ENCODE results near the gene AK8.

The AK8 gene

GRCh38 chr9:132808645-132809044 is 69.4 kb downstream of the AK8 start:
- H3K4me3 ChIP-seq (ENCODE audit: extremely low read depth, insufficient read depth, low read length, poor library complexity, severe bottlenecking), result no peak overlapping the region
- H3K36me3 ChIP-seq (ENCODE audit: control insufficient read depth, insufficient read depth, low read length), result no peaks in the 10 kb centered on the region
- H3K4me1 ChIP-seq (ENCODE audit: control insufficient read depth, insufficient read depth, low read length, poor library complexity, severe bottlenecking), result no peaks in the 10 kb centered on the region
- 82 to 83% methylated on average over 5 to 6 of the region's 6 CpGs for WGBS, 2 experiments (ENCODE audit: insufficient coverage in 2 of 2)
- H3K27ac ChIP-seq (ENCODE audit: low read depth, low read length, severe bottlenecking), result no peak overlapping the region
- no peaks in the 10 kb centered on the region for H3K9me3 ChIP-seq (ENCODE audit: control insufficient read depth, low read length)

GRCh38 chr9:132806723-132807421 is 71.2 kb downstream of the AK8 start:
- no peak overlapping the region for H3K27ac ChIP-seq (ENCODE audit: low read depth, low read length, severe bottlenecking)
- no peaks in the 10 kb centered on the region for H3K9me3 ChIP-seq (ENCODE audit: control insufficient read depth, low read length)
- WGBS, 2 experiments (ENCODE audit: insufficient coverage in 2 of 2), result 65 to 81% methylated on average over 7 to 8 of the region's 13 CpGs
- H3K4me1 ChIP-seq (ENCODE audit: control insufficient read depth, insufficient read depth, low read length, poor library complexity, severe bottlenecking), result no peaks in the 10 kb centered on the region
- no peak overlapping the region for H3K4me3 ChIP-seq (ENCODE audit: extremely low read depth, insufficient read depth, low read length, poor library complexity, severe bottlenecking)
- H3K36me3 ChIP-seq (ENCODE audit: control insufficient read depth, insufficient read depth, low read length), result no peaks in the 10 kb centered on the region

GRCh38 chr9:132806306-132806705 is 71.8 kb downstream of the AK8 start:
- Histone ChIP-seq H3K27ac (ENCODE audit: low read depth, low read length, severe bottlenecking) (no peak overlapping the region), H3K4me3 (ENCODE audit: extremely low read depth, insufficient read depth, low read length, poor library complexity, severe bottlenecking) (no peak overlapping the region), H3K9me3 (ENCODE audit: control insufficient read depth, low read length) (no peaks in the 10 kb centered on the region), H3K4me1 (ENCODE audit: control insufficient read depth, insufficient read depth, low read length, poor library complexity, severe bottlenecking) (no peaks in the 10 kb centered on the region), H3K36me3 (ENCODE audit: control insufficient read depth, insufficient read depth, low read length) (no peaks in the 10 kb centered on the region)
- 58 to 70% methylated on average over 6 to 7 of the region's 9 CpGs for WGBS, 2 experiments (ENCODE audit: insufficient coverage in 2 of 2)

GRCh38 chr9:132804576-132805295 is 73.3 kb downstream of the AK8 start:
- H3K36me3 ChIP-seq (ENCODE audit: control insufficient read depth, insufficient read depth, low read length), result no peaks in the 10 kb centered on the region
- H3K9me3 ChIP-seq (ENCODE audit: control insufficient read depth, low read length), result no peaks in the 10 kb centered on the region
- H3K4me3 ChIP-seq (ENCODE audit: extremely low read depth, insufficient read depth, low read length, poor library complexity, severe bottlenecking), result no peak overlapping the region
- H3K4me1 ChIP-seq (ENCODE audit: control insufficient read depth, insufficient read depth, low read length, poor library complexity, severe bottlenecking), result no peaks in the 10 kb centered on the region
- no peak overlapping the region for H3K27ac ChIP-seq (ENCODE audit: low read depth, low read length, severe bottlenecking)
- 89 to 94% methylated on average over 17 to 19 of the region's 20 CpGs for WGBS, 2 experiments (ENCODE audit: insufficient coverage in 2 of 2)

- Histone ChIP-seq H3K4me1 (ENCODE audit: control insufficient read depth, insufficient read depth, low read length, poor library complexity, severe bottlenecking) (no peaks in the 10 kb centered on the region), H3K4me3 (ENCODE audit: extremely low read depth, insufficient read depth, low read length, poor library complexity, severe bottlenecking) (no peak overlapping the region), H3K9me3 (ENCODE audit: control insufficient read depth, low read length) (no peaks in the 10 kb centered on the region), H3K27ac (ENCODE audit: low read depth, low read length, severe bottlenecking) (no peak overlapping the region), H3K36me3 (ENCODE audit: control insufficient read depth, insufficient read depth, low read length) (no peaks in the 10 kb centered on the region)
- 78 to 79% methylated on average over 12 to 14 of the region's 17 CpGs for WGBS, 2 experiments (ENCODE audit: insufficient coverage in 2 of 2)
Measured at GRCh38 chr9:132802121-132802795, 75.8 kb downstream of the AK8 start.

GRCh38 chr9:132801659-132802058 is 76.4 kb downstream of the AK8 start:
- H3K4me3 ChIP-seq (ENCODE audit: extremely low read depth, insufficient read depth, low read length, poor library complexity, severe bottlenecking), result no peak overlapping the region
- no peaks in the 10 kb centered on the region for H3K4me1 ChIP-seq (ENCODE audit: control insufficient read depth, insufficient read depth, low read length, poor library complexity, severe bottlenecking)
- WGBS, 2 experiments (ENCODE audit: insufficient coverage in 2 of 2), result 77 to 79% methylated on average over 4 of the region's 4 CpGs
- H3K36me3 ChIP-seq (ENCODE audit: control insufficient read depth, insufficient read depth, low read length), result no peaks in the 10 kb centered on the region
- H3K27ac ChIP-seq (ENCODE audit: low read depth, low read length, severe bottlenecking), result no peak overlapping the region
- H3K9me3 ChIP-seq (ENCODE audit: control insufficient read depth, low read length), result no peaks in the 10 kb centered on the region

GRCh38 chr9:132800038-132800648 is 77.9 kb downstream of the AK8 start:
- 15 to 34% methylated on average over 7 to 14 of the region's 22 CpGs for WGBS, 2 experiments (ENCODE audit: insufficient coverage in 2 of 2)
- no peaks in the 10 kb centered on the region for H3K9me3 ChIP-seq (ENCODE audit: control insufficient read depth, low read length)
- H3K4me3 ChIP-seq (ENCODE audit: extremely low read depth, insufficient read depth, low read length, poor library complexity, severe bottlenecking), result no peak overlapping the region

GRCh38 chr9:132798817-132799790 is 79.0 kb downstream of the AK8 start:
- Histone ChIP-seq H3K9me3 (ENCODE audit: control insufficient read depth, low read length) (no peaks in the 10 kb centered on the region), H3K36me3 (ENCODE audit: control insufficient read depth, insufficient read depth, low read length) (no peaks in the 10 kb centered on the region), H3K4me1 (ENCODE audit: control insufficient read depth, insufficient read depth, low read length, poor library complexity, severe bottlenecking) (no peaks in the 10 kb centered on the region), H3K4me3 (ENCODE audit: extremely low read depth, insufficient read depth, low read length, poor library complexity, severe bottlenecking) (no peak overlapping the region), H3K27ac (ENCODE audit: low read depth, low read length, severe bottlenecking) (no peak overlapping the region)
- WGBS, 2 experiments (ENCODE audit: insufficient coverage in 2 of 2), result 76 to 78% methylated on average over 23 to 25 of the region's 27 CpGs

More at GRCh38 chr9:132800038-132800648, 77.9 kb downstream of the AK8 start:
- no peaks in the 10 kb centered on the region for H3K4me1 ChIP-seq (ENCODE audit: control insufficient read depth, insufficient read depth, low read length, poor library complexity, severe bottlenecking)
- no peaks in the 10 kb centered on the region for H3K36me3 ChIP-seq (ENCODE audit: control insufficient read depth, insufficient read depth, low read length)
- H3K27ac ChIP-seq (ENCODE audit: low read depth, low read length, severe bottlenecking), result no peak overlapping the region

- Histone ChIP-seq H3K27ac (ENCODE audit: low read depth, low read length, severe bottlenecking) (no peak overlapping the region), H3K9me3 (ENCODE audit: control insufficient read depth, low read length) (no peaks in the 10 kb centered on the region), H3K36me3 (ENCODE audit: control insufficient read depth, insufficient read depth, low read length) (no peaks in the 10 kb centered on the region), H3K4me3 (ENCODE audit: extremely low read depth, insufficient read depth, low read length, poor library complexity, severe bottlenecking) (no peak overlapping the region), H3K4me1 (ENCODE audit: control insufficient read depth, insufficient read depth, low read length, poor library complexity, severe bottlenecking) (no peaks in the 10 kb centered on the region)
- 84 to 87% methylated on average over 13 to 14 of the region's 15 CpGs for WGBS, 2 experiments (ENCODE audit: insufficient coverage in 2 of 2)
Measured at GRCh38 chr9:132797861-132798659, 80.0 kb downstream of the AK8 start.
